IMR-90 (cell line): ENCODE measurements around the gene PAQR9. TPM values are rescaled to one million over a fixed set of nuclear protein-coding genes. Genes with fewer than 3 reads are reported as not detected.

Experiments
- ATAC-seq: fragments of 200-7000 bp; cut with Tn5 transposase; 2 replicates; pipeline ENCODE4 v1.9.1; 2020; ENCODE audit warnings: low read depth, mild to moderate bottlenecking, moderate library complexity
- BruUV-seq: library from RNA; stranded (reverse); fragments of 400-500 nt; replicated peaks from 2 replicates; lab custom pipeline; 2021; lab: Mats Ljungman, UMichigan
- CTCF ChIA-PET: fragments of 300-600 bp; formaldehyde crosslinking; extraction: SDS; loops from one replicate; lab custom pipeline; 2021; ENCODE audit warnings: antibody characterized with exemption; lab: Yijun Ruan, JAX
- POLR2A ChIA-PET: fragments of 300-600 bp; sonication (Branson Sonifier 250); formaldehyde crosslinking; loops from one replicate; lab custom pipeline; 2022; ENCODE audit warnings: antibody characterized with exemption; ENCODE audit not compliant: unreplicated experiment; lab: Charles Lee
- DNase-seq: peaks from one replicate; pipeline ENCODE4 v3.0.0; 2013
- H2AFZ ChIP-seq: replicated peaks from 2 replicates; pipeline ENCODE3; 2013; ENCODE audit warnings: low read length, mild to moderate bottlenecking; ENCODE audit not compliant: poor library complexity
- H2AK5ac ChIP-seq: 2 replicates; pipeline ENCODE4 v1.6.1; 2013; ENCODE audit warnings: low read depth, low read length, inconsistent platforms
- H2AK9ac ChIP-seq: replicated peaks from 2 replicates; pipeline ENCODE3; 2013; ENCODE audit warnings: mild to moderate bottlenecking, low read depth, low read length, moderate library complexity; ENCODE audit not compliant: poor library complexity
- H2BK120ac ChIP-seq: 2 replicates; pipeline ENCODE4 v1.6.1; 2013; ENCODE audit warnings: low read depth, low read length, inconsistent platforms
- H2BK15ac ChIP-seq: 3 replicates; pipeline ENCODE4 v1.6.1; 2013; ENCODE audit warnings: low read depth, low read length, inconsistent platforms
- H2BK20ac ChIP-seq: 2 replicates; pipeline ENCODE4 v1.6.1; 2013; ENCODE audit warnings: low read depth, mild to moderate bottlenecking, inconsistent platforms, low read length, moderate library complexity
- H2BK5ac ChIP-seq: 2 replicates; pipeline ENCODE4 v1.6.1; 2013; ENCODE audit warnings: mild to moderate bottlenecking, low read depth, low read length, inconsistent platforms; ENCODE audit not compliant: poor library complexity, severe bottlenecking
- H3K14ac ChIP-seq: replicated peaks from 2 replicates; pipeline ENCODE4 v1.6.1; 2013; ENCODE audit warnings: low read depth, low read length, inconsistent platforms
- H3K18ac ChIP-seq: 2 replicates; pipeline ENCODE4 v1.6.1; 2013; ENCODE audit warnings: low read depth, low read length, control low read depth
- H3K23ac ChIP-seq: 2 replicates; pipeline ENCODE4 v1.6.1; 2013; ENCODE audit warnings: low read depth, low read length, inconsistent platforms
- H3K27ac ChIP-seq: 2 replicates; pipeline ENCODE4 v1.5.1; 2013; ENCODE audit warnings: mild to moderate bottlenecking, control low read depth, low read length; ENCODE audit not compliant: insufficient read depth
- H3K27me3 ChIP-seq: 2 replicates; pipeline ENCODE4 v1.6.1; 2013; ENCODE audit warnings: low read length; ENCODE audit not compliant: control insufficient read depth, insufficient read depth
- H3K36me3 ChIP-seq: 2 replicates; pipeline ENCODE4 v1.6.1; 2013; ENCODE audit warnings: low read length, mixed read lengths; ENCODE audit not compliant: control insufficient read depth, insufficient read depth
- H3K4ac ChIP-seq: 2 replicates; pipeline ENCODE4 v1.6.1; 2013; ENCODE audit warnings: low read depth, low read length, inconsistent platforms
- H3K4me1 ChIP-seq: 2 replicates; pipeline ENCODE4 v1.6.1; 2013; ENCODE audit warnings: low read length, mixed read lengths; ENCODE audit not compliant: control insufficient read depth, insufficient read depth
- H3K4me2 ChIP-seq: 2 replicates; pipeline ENCODE4 v1.6.1; 2013; ENCODE audit warnings: low read depth, mild to moderate bottlenecking, control low read depth, low read length, moderate library complexity
- H3K4me3 ChIP-seq: 2 replicates; pipeline ENCODE4 v1.5.1; 2013; ENCODE audit warnings: low read depth, mild to moderate bottlenecking, control low read depth, low read length, moderate library complexity; ENCODE audit not compliant: insufficient read depth
- H3K56ac ChIP-seq: 2 replicates; pipeline ENCODE4 v1.6.1; 2013; ENCODE audit warnings: low read length, inconsistent platforms; ENCODE audit not compliant: insufficient read depth; ENCODE audit errors: extremely low read depth
- H3K79me1 ChIP-seq, 2 experiments: 2 replicates each; pipeline ENCODE4 v1.6.1; 2013; ENCODE audit warnings: low read length in 2 of 2, inconsistent platforms in 1 of 2, low read depth in 1 of 2
- H3K9ac ChIP-seq: 2 replicates; pipeline ENCODE4 v1.6.1; 2013; ENCODE audit warnings: low read depth, low read length, control low read depth
- H3K9me1 ChIP-seq: 2 replicates; pipeline ENCODE4 v1.6.1; 2013; ENCODE audit warnings: low read length, inconsistent platforms; ENCODE audit not compliant: insufficient read depth
- H3K9me3 ChIP-seq: 2 replicates; pipeline ENCODE4 v1.6.1; 2013; ENCODE audit warnings: low read length; ENCODE audit not compliant: control insufficient read depth, insufficient read depth
- H4K20me1 ChIP-seq: 2 replicates; pipeline ENCODE4 v1.6.1; 2013; ENCODE audit warnings: low read length, inconsistent platforms; ENCODE audit not compliant: insufficient read depth
- H4K5ac ChIP-seq: 2 replicates; pipeline ENCODE4 v1.6.1; 2013; ENCODE audit warnings: mild to moderate bottlenecking, low read depth, low read length, control low read depth
- H4K8ac ChIP-seq, 2 experiments: 2 replicates each; pipeline ENCODE4 v1.6.1; 2013; ENCODE audit warnings: low read depth in 2 of 2, low read length in 2 of 2, control low read depth in 1 of 2, inconsistent platforms in 1 of 2
- H4K91ac ChIP-seq: 2 replicates; pipeline ENCODE4 v1.6.1; 2013; ENCODE audit warnings: low read depth, low read length, inconsistent platforms; ENCODE audit not compliant: insufficient read depth
- BHLHE40 ChIP-seq: fragments of 150-350 bp; IDR thresholded peaks from 2 replicates; pipeline ENCODE4 v1.6.1; 2016; ENCODE audit warnings: mild to moderate bottlenecking, low read depth, low read length
- CEBPB ChIP-seq: IDR thresholded peaks from 2 replicates; pipeline ENCODE4 v1.6.1; 2012; ENCODE audit warnings: low read depth, low read length, improper control_type of control experiment
- CHD1 ChIP-seq: IDR thresholded peaks from 2 replicates; pipeline ENCODE4 v1.6.1; 2012; ENCODE audit warnings: low read depth, low read length, improper control_type of control experiment
- CTCF ChIP-seq: conservative IDR thresholded peaks from 2 replicates; pipeline ENCODE4 v1.5.1; 2012; ENCODE audit warnings: mild to moderate bottlenecking, low read depth, low read length, improper control_type of control experiment
- FOS ChIP-seq: fragments of 150-350 bp; IDR thresholded peaks from 2 replicates; pipeline ENCODE4 v1.6.1; 2016; ENCODE audit warnings: low read depth, low read length
- MAFK ChIP-seq: IDR thresholded peaks from 2 replicates; pipeline ENCODE4 v1.6.1; 2012; ENCODE audit warnings: low read depth, low read length, improper control_type of control experiment
- MAZ ChIP-seq: IDR thresholded peaks from 2 replicates; pipeline ENCODE4 v1.6.1; 2012; ENCODE audit warnings: low read depth, mild to moderate bottlenecking, low read length, improper control_type of control experiment, moderate library complexity, borderline replicate concordance
- MXI1 ChIP-seq: IDR thresholded peaks from 2 replicates; pipeline ENCODE4 v1.6.1; 2012; ENCODE audit warnings: low read depth, mild to moderate bottlenecking, low read length, moderate library complexity, borderline replicate concordance
- NFE2L2 ChIP-seq: fragments of 150-350 bp; IDR thresholded peaks from 2 replicates; pipeline ENCODE4 v1.6.1; 2016; ENCODE audit warnings: low read depth, mild to moderate bottlenecking, low read length
- POLR2A ChIP-seq: IDR thresholded peaks from 2 replicates; pipeline ENCODE4 v1.6.1; 2012; ENCODE audit warnings: mild to moderate bottlenecking, low read depth, low read length
- RAD21 ChIP-seq: IDR thresholded peaks from 2 replicates; pipeline ENCODE4 v1.6.1; 2012; ENCODE audit warnings: low read length, improper control_type of control experiment
- RCOR1 ChIP-seq: IDR thresholded peaks from 2 replicates; pipeline ENCODE4 v1.6.1; 2012; ENCODE audit warnings: mild to moderate bottlenecking, low read length, improper control_type of control experiment; ENCODE audit not compliant: insufficient replicate concordance
- RFX5 ChIP-seq: IDR thresholded peaks from 2 replicates; pipeline ENCODE4 v1.8.0; 2012; ENCODE audit warnings: low read depth, mild to moderate bottlenecking, low read length, moderate library complexity
- SMC3 ChIP-seq: fragments of 150-350 bp; IDR thresholded peaks from 2 replicates; pipeline ENCODE4 v1.6.1; 2016; ENCODE audit warnings: low read depth, mild to moderate bottlenecking, antibody characterized with exemption, low read length, moderate library complexity
- WGBS, 2 experiments: methylation state at CpG; one replicate each; pipeline versions ENCODE4 v1.1.5 to v1.1.7; 2013; ENCODE audit warnings: missing lambda C conversion rate in 2 of 2; ENCODE audit not compliant: insufficient read length in 1 of 2; ENCODE audit errors: extremely low coverage in 2 of 2; 5-methylcytosine and 5-hydroxymethylcytosine counted together
- dilution Hi-C: fragments of 300-500 bp; cut with HindIII; formaldehyde crosslinking; loops from one replicate; pipeline ENCODE4 v1.14.3; 2018; ENCODE audit warnings: low sequenced_read_pairs; ENCODE audit not compliant: unreplicated experiment
- in situ Hi-C: fragments of 300-500 bp; cut with MboI; formaldehyde crosslinking; loops from 3 replicates; pipeline ENCODE4 v1.14.3; 2019; ENCODE audit warnings: low sequenced_read_pairs, inconsistent platforms, mixed read lengths
- intact Hi-C: fragments of 100-400 bp; cut with micrococcal nuclease; formaldehyde crosslinking; loops from 2 replicates; pipeline ENCODE4 v1.10.0; 2022
- polyA plus RNA-seq, 3 experiments: library from polyadenylated mRNA; depleted of rRNA; stranded (reverse); fragments of >200 nt; gene quantifications; 2 replicates each; pipeline ENCODE4 v1.2.3, GENCODE V29; 2012; ENCODE audit warnings: low replicate concordance in 1 of 3
- total RNA-seq: library from RNA; depleted of rRNA; stranded (reverse); fragments of >200 nt; gene quantifications from 2 replicates; pipeline ENCODE4 v1.2.3, GENCODE V29; 2012
- TF ChIP-seq, protein P1 (sequence below): fragments of 150-350 bp; IDR thresholded peaks from 2 replicates; pipeline ENCODE4 v1.6.1; 2017; ENCODE audit warnings: mild to moderate bottlenecking, antibody characterized with exemption, low read length, low read depth

PAQR9 gene
- total and polyA plus RNA-seq, 2 of the 4 experiments (the other 2 are of a cell fraction), result 0.05 TPM; not detected in 1

DNA sequence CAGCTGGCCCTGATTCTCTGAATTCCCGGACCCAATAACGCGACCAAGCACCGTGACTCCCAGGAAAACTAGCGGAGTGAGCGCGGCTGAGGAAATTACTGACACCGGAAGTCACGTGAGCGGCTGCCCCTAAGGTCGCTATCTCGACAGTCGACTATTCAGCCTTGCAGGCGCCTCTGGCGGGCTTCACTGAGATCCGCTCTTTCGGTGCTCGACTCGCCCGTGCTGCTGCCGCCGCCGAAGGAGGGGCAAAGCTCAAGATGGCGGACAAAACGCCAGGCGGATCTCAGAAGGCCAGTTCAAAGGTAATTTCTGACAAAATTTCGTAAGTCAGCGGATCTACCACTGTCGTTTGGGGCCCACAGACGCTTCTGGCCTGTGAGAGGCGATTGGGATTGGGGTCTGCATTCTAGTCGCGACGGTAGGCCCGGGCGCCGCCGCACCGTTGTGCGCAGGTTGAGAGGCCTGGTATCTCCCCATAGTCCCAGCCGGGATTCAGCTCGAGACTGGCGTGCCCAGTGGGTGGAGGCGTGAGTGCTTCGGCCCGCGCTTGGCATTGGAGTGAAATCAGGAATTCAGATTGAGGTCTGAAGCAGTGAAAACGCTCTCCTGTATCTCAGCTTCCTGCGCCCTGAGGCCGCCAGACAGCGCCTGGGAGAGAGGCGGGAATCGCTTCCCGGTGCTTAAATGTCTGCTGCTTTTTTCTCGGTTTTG lies 38.1 kb upstream of the PAQR9 start, which contains the start of gene U2SURP:
Gene U2SURP, plus strand, starts transcription at position 202 of the 714 bp plus-strand sequence. Its CDS starts 59 bp downstream, at position 261.
- WGBS, 2 experiments, result 0% methylated on average over 23 of the region's 55 CpGs; no CpG with 5 or more reads in 1 of the 2 experiments
- in situ Hi-C loops (no loop called here), intact Hi-C loops (loop anchor here (5.0 kb wide), 1 partner anchor 424 kb away; the partner anchor contains the start of gene ATR)
- peak; percentile 100 for TF ChIP-seq BHLHE40
- no peak for TF ChIP-seq CTCF
- no peak for TF ChIP-seq RCOR1
- no peak for TF ChIP-seq SMC3
- TF ChIP-seq MXI1, result peak; percentile 59
- TF ChIP-seq RAD21, result no peak
- no peak for TF ChIP-seq CEBPB
- TF ChIP-seq MAFK, result no peak
- TF ChIP-seq NFE2L2, result no peak
- TF ChIP-seq, protein P1, sequence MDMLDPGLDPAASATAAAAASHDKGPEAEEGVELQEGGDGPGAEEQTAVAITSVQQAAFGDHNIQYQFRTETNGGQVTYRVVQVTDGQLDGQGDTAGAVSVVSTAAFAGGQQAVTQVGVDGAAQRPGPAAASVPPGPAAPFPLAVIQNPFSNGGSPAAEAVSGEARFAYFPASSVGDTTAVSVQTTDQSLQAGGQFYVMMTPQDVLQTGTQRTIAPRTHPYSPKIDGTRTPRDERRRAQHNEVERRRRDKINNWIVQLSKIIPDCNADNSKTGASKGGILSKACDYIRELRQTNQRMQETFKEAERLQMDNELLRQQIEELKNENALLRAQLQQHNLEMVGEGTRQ, result peak; percentile 99
- no peak for TF ChIP-seq CHD1
- TF ChIP-seq MAZ, result peak; percentile 77; the same call in 1 of the 2 replicates
- TF ChIP-seq FOS, result 0 out of 2 replicates have a peak, but pooled peaks have one; percentile 8
- TF ChIP-seq RFX5, result no peak
- TF ChIP-seq POLR2A, result peak; percentile 90

More for the DNA sequence above, 38.1 kb upstream of the PAQR9 start, which contains the start of gene U2SURP:
- H2AFZ ChIP-seq, result peak within 1 kb of the TSS; percentile 90
- H4K8ac ChIP-seq, result peak within 1 kb of the TSS; percentile 74 to 95
- H2BK15ac ChIP-seq, result peak within 1 kb of the TSS; percentile 34; the same call in 2 of the 3 replicates
- peak within 1 kb of the TSS; percentile 96 for H3K14ac ChIP-seq
- peaks cover 21% of the 10 kb centered on the region for H4K20me1 ChIP-seq
- DNase-seq (peak; percentile 98), ATAC-seq (peak; percentile 95)
- H2BK20ac ChIP-seq, result no peak within 1 kb of the TSS
- CTCF ChIA-PET, result interaction anchor here (0.6 to 1.4 kb wide), 5 partner anchors 14 to 173 kb away, joined by 3 to 4 read pairs (median 3); no protein-coding TSS in a partner anchor
- H4K91ac ChIP-seq, result peak within 1 kb of the TSS; percentile 68
- H3K9ac ChIP-seq, result peak within 1 kb of the TSS; percentile 93
- H3K4me2 ChIP-seq, result peak within 1 kb of the TSS; percentile 94
- H2AK9ac ChIP-seq, result peak within 1 kb of the TSS; percentile 93
- peak within 1 kb of the TSS; percentile 92 for H3K56ac ChIP-seq
- peaks cover 7 to 17% of the 10 kb centered on the region in 2 experiments; a peak in 3 of 4 replicates for H3K79me1 ChIP-seq
- H3K27me3 ChIP-seq, result no peaks in the 10 kb centered on the region
- BruUV-seq, result no TSS peak
- peak within 1 kb of the TSS; percentile 80 for H3K18ac ChIP-seq
- H3K27ac ChIP-seq, result peak within 1 kb of the TSS; percentile 94
- H3K36me3 ChIP-seq, result no peaks in the 10 kb centered on the region
- H3K23ac ChIP-seq, result peak within 1 kb of the TSS; percentile 98
- dilution Hi-C loops, result no loop called here
- no peaks in the 10 kb centered on the region; the same call in 1 of the 2 replicates for H3K9me1 ChIP-seq
- H2AK5ac ChIP-seq, result peak within 1 kb of the TSS; percentile 72
- POLR2A ChIA-PET, result interaction anchor here (0.6 to 0.8 kb wide), 3 partner anchors 10 to 564 kb away, joined by 4 to 9 read pairs (median 6); no protein-coding TSS in a partner anchor
- no peaks in the 10 kb centered on the region for H3K9me3 ChIP-seq
- H2BK120ac ChIP-seq, result peak within 1 kb of the TSS; percentile 68
- H3K4me1 ChIP-seq, result peaks cover 3% of the 10 kb centered on the region; the same call in 1 of the 2 replicates
- H4K5ac ChIP-seq, result peak within 1 kb of the TSS; percentile 86
- peak within 1 kb of the TSS; percentile 76 for H3K4me3 ChIP-seq
- peak within 1 kb of the TSS; percentile 89 for H3K4ac ChIP-seq
- peak within 1 kb of the TSS; percentile 89 for H2BK5ac ChIP-seq
